Measurements from ENCODE around the gene IMPDH2.

DNA sequence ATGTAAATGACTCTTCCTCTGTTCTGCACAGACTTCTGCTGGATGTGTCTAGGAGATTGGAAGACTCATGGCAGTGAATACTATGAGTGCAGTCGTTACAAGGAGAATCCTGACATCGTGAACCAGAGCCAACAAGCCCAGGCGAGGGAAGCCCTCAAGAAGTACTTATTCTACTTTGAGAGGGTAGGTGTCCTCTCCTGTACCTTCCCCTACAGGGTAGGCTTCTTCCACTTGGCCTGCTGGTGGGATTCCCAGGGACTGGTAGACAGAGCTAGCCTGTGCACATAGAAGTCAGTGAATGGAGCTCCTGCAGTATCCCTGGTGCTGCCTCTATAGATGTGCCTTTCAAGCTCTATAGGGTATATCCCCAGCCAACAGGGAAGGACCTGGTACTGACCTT lies 49.7 kb downstream of the IMPDH2 start:
- TF ChIP-seq, protein P1, sequence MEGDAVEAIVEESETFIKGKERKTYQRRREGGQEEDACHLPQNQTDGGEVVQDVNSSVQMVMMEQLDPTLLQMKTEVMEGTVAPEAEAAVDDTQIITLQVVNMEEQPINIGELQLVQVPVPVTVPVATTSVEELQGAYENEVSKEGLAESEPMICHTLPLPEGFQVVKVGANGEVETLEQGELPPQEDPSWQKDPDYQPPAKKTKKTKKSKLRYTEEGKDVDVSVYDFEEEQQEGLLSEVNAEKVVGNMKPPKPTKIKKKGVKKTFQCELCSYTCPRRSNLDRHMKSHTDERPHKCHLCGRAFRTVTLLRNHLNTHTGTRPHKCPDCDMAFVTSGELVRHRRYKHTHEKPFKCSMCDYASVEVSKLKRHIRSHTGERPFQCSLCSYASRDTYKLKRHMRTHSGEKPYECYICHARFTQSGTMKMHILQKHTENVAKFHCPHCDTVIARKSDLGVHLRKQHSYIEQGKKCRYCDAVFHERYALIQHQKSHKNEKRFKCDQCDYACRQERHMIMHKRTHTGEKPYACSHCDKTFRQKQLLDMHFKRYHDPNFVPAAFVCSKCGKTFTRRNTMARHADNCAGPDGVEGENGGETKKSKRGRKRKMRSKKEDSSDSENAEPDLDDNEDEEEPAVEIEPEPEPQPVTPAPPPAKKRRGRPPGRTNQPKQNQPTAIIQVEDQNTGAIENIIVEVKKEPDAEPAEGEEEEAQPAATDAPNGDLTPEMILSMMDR (IDR thresholded peaks at IDR 0.05), result no peak
- TF ChIP-seq POLR2A (IDR thresholded peaks at IDR 0.05) (no peak), EP300 (IDR thresholded peaks at IDR 0.05) (no peak)
